HEK293T (cell line): Measurements from ENCODE around the gene RNF183.

Source experiments
- CTCF ChIA-PET: fragments of 350-600 bp; formaldehyde crosslinking; extraction: SDS; loops from one replicate; lab custom pipeline; 2021; ENCODE audit warnings: antibody characterized with exemption, inconsistent platforms; lab: Yijun Ruan, JAX
- POLR2A ChIA-PET: fragments of 350-600 bp; formaldehyde crosslinking; extraction: SDS; loops from one replicate; lab custom pipeline; 2020; ENCODE audit warnings: antibody characterized with exemption, inconsistent platforms; lab: Yijun Ruan, JAX
- DNase-seq: peaks from one replicate; pipeline ENCODE4 v3.0.0; 2012; ENCODE audit warnings: mixed read lengths; ENCODE audit errors: extremely low spot score
- ARNT ChIP-seq: fragments of 450-650 bp; IDR thresholded peaks from 2 replicates; pipeline ENCODE4 v1.6.1; 2017; ENCODE audit warnings: mild to moderate bottlenecking
- BHLHE40 ChIP-seq: fragments of 450-650 bp; IDR thresholded peaks from 2 replicates; pipeline ENCODE4 v1.6.1; 2016; ENCODE audit warnings: mild to moderate bottlenecking, moderate library complexity, borderline replicate concordance
- CTBP1 ChIP-seq: fragments of 450-650 bp; IDR thresholded peaks from 2 replicates; pipeline ENCODE4 v1.6.1; 2016; ENCODE audit warnings: borderline replicate concordance
- ELF4 ChIP-seq: fragments of 450-650 bp; IDR thresholded peaks from 2 replicates; pipeline ENCODE4 v1.6.1; 2017; ENCODE audit warnings: antibody characterized with exemption
- FOXA1 ChIP-seq: fragments of 450-650 bp; IDR thresholded peaks from 2 replicates; pipeline ENCODE4 v1.6.1; 2016; ENCODE audit warnings: mild to moderate bottlenecking
- FOXK2 ChIP-seq: fragments of 450-650 bp; IDR thresholded peaks from 2 replicates; pipeline ENCODE4 v1.6.1; 2016; ENCODE audit warnings: mild to moderate bottlenecking
- FOXM1 ChIP-seq: fragments of 450-650 bp; IDR thresholded peaks from 2 replicates; pipeline ENCODE4 v1.6.1; 2017; ENCODE audit warnings: mild to moderate bottlenecking, borderline replicate concordance
- HDGF ChIP-seq: fragments of 450-650 bp; IDR thresholded peaks from 2 replicates; pipeline ENCODE4 v1.6.1; 2017; ENCODE audit warnings: antibody characterized with exemption, borderline replicate concordance
- L3MBTL2 ChIP-seq: fragments of 450-650 bp; conservative IDR thresholded peaks from 2 replicates; pipeline ENCODE4 v1.6.1; 2016; ENCODE audit warnings: mild to moderate bottlenecking
- LEF1 ChIP-seq: fragments of 450-650 bp; IDR thresholded peaks from 2 replicates; pipeline ENCODE4 v1.6.1; 2017; ENCODE audit warnings: mild to moderate bottlenecking, borderline replicate concordance
- NFRKB ChIP-seq: fragments of 450-650 bp; IDR thresholded peaks from 2 replicates; pipeline ENCODE4 v1.6.1; 2016; ENCODE audit warnings: mild to moderate bottlenecking, moderate library complexity
- SP1 ChIP-seq: fragments of 450-650 bp; IDR thresholded peaks from 2 replicates; pipeline ENCODE4 v1.6.1; 2017
- SUZ12 ChIP-seq: fragments of 450-650 bp; IDR thresholded peaks from 2 replicates; pipeline ENCODE4 v1.6.1; 2016; ENCODE audit warnings: mild to moderate bottlenecking
- TARDBP ChIP-seq: fragments of 450-650 bp; IDR thresholded peaks from 2 replicates; pipeline ENCODE4 v1.6.1; 2016
- ZNF384 ChIP-seq: fragments of 450-650 bp; IDR thresholded peaks from 2 replicates; pipeline ENCODE4 v1.6.1; 2016
- TF ChIP-seq, protein P1 (sequence below): fragments of 450-650 bp; IDR thresholded peaks from 2 replicates; pipeline ENCODE4 v1.6.1; 2016

Gene RNF183

DNA sequence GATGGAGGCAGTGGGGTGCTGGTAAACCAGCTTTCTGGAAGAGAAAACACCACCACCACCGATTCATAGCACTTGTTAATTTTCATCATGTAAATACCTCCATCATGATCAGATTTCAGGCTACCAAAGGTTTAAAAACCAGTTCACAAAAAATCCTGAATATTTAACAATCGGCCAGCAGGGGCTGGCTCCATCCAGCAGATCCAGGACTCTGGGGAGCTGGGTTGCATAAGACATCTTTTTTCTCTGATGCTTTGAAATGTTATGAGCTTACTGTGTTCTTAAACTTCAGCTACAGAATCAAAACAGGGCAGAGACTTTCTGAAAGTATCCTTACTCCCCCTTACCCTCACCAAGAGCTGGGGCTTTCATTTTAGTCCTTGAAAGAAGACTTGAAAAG is 14.6 kb upstream of the RNF183 start:
- DNase-seq, result no peak
- TF ChIP-seq L3MBTL2 (no peak), FOXA1 (no peak)
- CTCF ChIA-PET, result interaction anchor here (1.2 kb wide), 1 partner anchor 8 kb away, joined by 3 read pairs; no protein-coding TSS in a partner anchor
- POLR2A ChIA-PET, result interaction anchor here (1.5 to 3.8 kb wide), 2 partner anchors 22 to 59 kb away, joined by 4 to 18 read pairs; partner anchors contain the start of genes HDHD3 and WDR31

DNA sequence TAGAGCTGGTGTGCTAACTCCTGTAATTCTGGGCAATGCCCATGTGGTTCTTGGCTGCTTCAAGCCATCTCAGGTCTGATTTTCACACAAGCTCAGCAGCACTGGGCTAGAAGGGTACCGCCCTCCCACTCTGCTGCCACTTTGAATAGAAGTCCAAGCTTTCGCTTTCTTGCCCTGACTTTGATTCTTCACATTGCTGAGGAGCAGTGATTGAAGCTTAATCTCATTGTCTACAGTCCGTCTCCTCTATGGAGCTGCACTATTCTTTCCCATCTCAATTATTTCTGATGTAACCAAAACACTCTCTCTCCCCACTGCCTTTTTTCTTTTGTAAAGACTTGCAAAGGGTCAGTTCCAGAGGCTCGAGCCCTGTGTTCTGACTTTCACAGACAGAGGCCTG is 12.9 kb upstream of the RNF183 start:
- DNase-seq, result no peak
- TF ChIP-seq FOXM1, result no peak
- TF ChIP-seq FOXA1, result no peak
- TF ChIP-seq, protein P1, sequence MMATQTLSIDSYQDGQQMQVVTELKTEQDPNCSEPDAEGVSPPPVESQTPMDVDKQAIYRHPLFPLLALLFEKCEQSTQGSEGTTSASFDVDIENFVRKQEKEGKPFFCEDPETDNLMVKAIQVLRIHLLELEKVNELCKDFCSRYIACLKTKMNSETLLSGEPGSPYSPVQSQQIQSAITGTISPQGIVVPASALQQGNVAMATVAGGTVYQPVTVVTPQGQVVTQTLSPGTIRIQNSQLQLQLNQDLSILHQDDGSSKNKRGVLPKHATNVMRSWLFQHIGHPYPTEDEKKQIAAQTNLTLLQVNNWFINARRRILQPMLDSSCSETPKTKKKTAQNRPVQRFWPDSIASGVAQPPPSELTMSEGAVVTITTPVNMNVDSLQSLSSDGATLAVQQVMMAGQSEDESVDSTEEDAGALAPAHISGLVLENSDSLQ, result no peak
- CTCF ChIA-PET, result no interaction called here
- POLR2A ChIA-PET, result interaction anchor here (1.0 kb wide), 1 partner anchor 94 kb away, joined by 5 read pairs; the partner anchor contains the start of genes C9orf43 and POLE3

DNA sequence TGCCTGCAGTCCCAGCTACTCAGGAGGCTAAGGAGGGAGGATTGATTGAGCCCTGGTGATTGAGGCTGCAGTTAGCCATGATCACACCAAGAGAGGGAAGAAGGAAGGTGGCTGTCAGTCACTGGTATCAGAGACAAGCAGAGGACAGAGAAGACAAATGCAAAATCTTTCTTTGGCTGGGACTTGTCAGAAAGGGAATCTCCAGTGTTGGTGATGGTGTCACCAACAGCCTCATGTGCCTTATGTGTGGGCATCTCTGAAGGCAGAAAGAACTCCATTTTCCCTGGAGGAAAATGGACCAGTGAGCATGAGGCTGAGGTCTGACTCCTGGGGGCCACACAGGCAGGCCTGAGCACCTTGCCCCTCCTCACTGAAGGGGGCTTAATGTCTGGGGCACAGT is 12.1 kb upstream of the RNF183 start:
- TF ChIP-seq L3MBTL2 (no peak), ELF4 (no peak), BHLHE40 (no peak), TARDBP (no peak)
- TF ChIP-seq, protein P1, result no peak
- ChIA-PET POLR2A (interaction anchor here (1.0 kb wide), 1 partner anchor 95 kb away, joined by 5 read pairs; the partner anchor contains the start of genes C9orf43 and POLE3), CTCF (interaction anchor here (0.6 kb wide), 1 partner anchor 102 kb away, joined by 3 read pairs; no protein-coding TSS in a partner anchor)
- no peak for DNase-seq

DNA sequence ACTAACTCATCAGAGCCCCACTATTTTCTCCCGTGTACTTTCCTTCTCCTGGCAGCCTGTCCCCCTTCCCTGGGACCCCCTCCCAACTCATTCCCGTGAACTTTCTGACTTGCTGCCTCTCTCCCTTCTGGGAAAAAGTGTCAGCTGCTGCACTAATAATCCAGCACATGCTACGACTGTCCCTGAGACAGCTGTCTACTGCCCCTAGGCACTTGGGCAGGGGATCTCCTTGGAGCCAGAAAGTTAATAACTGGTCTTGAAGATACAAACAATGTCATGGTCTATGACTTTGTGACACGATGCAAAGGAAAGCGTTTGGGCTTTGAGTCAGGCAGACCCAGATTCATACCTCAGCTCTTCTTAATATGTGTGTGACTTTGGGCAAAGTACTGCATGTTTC is 10.1 kb upstream of the RNF183 start:
- TF ChIP-seq, protein P1, result no peak
- TF ChIP-seq SP1 (no peak), ELF4 (no peak), L3MBTL2 (no peak), NFRKB (no peak), CTBP1 (no peak), HDGF (no peak), LEF1 (no peak), FOXK2 (no peak), TARDBP (no peak), FOXA1 (no peak), ZNF384 (no peak), SUZ12 (no peak), BHLHE40 (no peak), ARNT (no peak), FOXM1 (no peak)
- POLR2A ChIA-PET, result interaction anchor here (1.5 kb wide), 1 partner anchor 27 kb away, joined by 4 read pairs; the partner anchor contains the start of gene WDR31
- CTCF ChIA-PET, result interaction anchor here (0.5 kb wide), 1 partner anchor 15 kb away, joined by 3 read pairs; no protein-coding TSS in a partner anchor
- no peak for DNase-seq

DNA sequence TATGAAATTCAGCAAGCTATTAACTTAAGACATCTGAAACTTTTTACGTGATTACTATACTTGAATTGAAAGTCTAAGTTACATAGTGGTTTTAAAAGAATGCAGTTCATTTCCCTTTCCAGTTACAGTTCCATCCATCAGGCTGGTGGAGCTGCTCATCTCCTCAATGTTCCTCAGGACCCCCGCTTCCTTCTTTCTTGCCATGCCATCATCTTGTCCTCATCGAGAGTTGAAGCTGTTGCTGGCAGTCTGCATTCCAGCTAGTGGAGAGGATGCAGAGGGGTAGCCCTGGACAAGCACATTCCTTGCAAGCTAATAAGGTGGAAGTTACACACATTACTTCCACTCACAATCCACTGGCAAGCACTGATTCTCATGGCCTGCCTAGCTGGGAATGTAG is 8.8 kb upstream of the RNF183 start:
- no peak for TF ChIP-seq BHLHE40
- no peak for TF ChIP-seq FOXA1
- TF ChIP-seq, protein P1, result no peak
- TF ChIP-seq SUZ12, result no peak
- ChIA-PET POLR2A (interaction anchor here (1.2 to 2.4 kb wide), 3 partner anchors 28 to 98 kb away, joined by 3 to 13 read pairs (median 4); partner anchors contain the start of genes C9orf43, HDHD3, POLE3 and WDR31), CTCF (interaction anchor here (0.6 to 0.7 kb wide), 2 partner anchors 97 to 341 kb away, joined by 3 read pairs; no protein-coding TSS in a partner anchor)
- DNase-seq, result no peak

DNA sequence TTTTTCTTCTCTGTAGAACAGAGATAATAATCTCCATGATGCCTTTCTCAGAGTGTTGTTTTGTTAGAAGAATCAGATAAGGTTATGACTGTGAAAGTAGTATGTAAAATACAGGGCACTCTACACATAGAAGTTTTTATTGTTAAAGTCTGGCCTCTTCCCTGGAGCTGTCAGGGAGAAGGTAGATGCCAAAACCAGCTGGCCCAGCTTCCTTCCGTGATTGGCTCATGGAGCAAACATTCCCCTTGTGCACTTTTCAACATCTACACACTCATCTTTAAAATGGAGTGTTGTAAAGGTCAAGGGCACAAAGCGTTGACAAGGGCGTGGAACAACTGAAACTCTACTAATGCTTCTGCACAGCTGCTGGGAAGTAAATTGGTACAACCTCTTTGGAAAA is 7.4 kb upstream of the RNF183 start:
- TF ChIP-seq BHLHE40 (no peak), HDGF (no peak), FOXA1 (no peak), L3MBTL2 (no peak), CTBP1 (no peak), ARNT (no peak), FOXM1 (no peak), ZNF384 (no peak), FOXK2 (no peak), SUZ12 (no peak), SP1 (no peak), LEF1 (no peak), TARDBP (no peak), ELF4 (no peak), NFRKB (no peak)
- TF ChIP-seq, protein P1, result no peak
- POLR2A ChIA-PET, result interaction anchor here (0.6 to 2.4 kb wide), 2 partner anchors 36 to 100 kb away, joined by 3 to 13 read pairs; partner anchors contain the start of genes C9orf43, CDC26, POLE3 and PRPF4
- CTCF ChIA-PET, result interaction anchor here (1.8 kb wide), 1 partner anchor 7 kb away, joined by 3 read pairs; no protein-coding TSS in a partner anchor
- no peak for DNase-seq
